Measurements from ENCODE around the gene FADD.
"Not testable (repeated sequence)": the region's sequence is repeated elsewhere in the genome, so short reads cannot be mapped to it uniquely, and the experiment has no call there.

FADD gene

GRCh38 chr11:70192666-70193410 is 10.3 kb upstream of the FADD start:
- no peak for DNase-seq (ENCODE audit: low read depth)
- TF ChIP-seq CTCF (IDR thresholded peaks at IDR 0.05; ENCODE audit: insufficient read depth, low read depth, low read length, missing control alignments) = no peak
- no peak overlapping the region for H3K4me3 ChIP-seq (ENCODE audit: low read length)

GRCh38 chr11:70193411-70194292 is 9.4 kb upstream of the FADD start:
- H3K4me3 ChIP-seq (ENCODE audit: low read length) = no peak overlapping the region
- TF ChIP-seq CTCF (IDR thresholded peaks at IDR 0.05; ENCODE audit: insufficient read depth, low read depth, low read length, missing control alignments) = no peak
- no peak for DNase-seq (ENCODE audit: low read depth)

- TF ChIP-seq CTCF (IDR thresholded peaks at IDR 0.05; ENCODE audit: insufficient read depth, low read depth, low read length, missing control alignments) = no peak
- DNase-seq (ENCODE audit: low read depth) = peak; percentile 56
- no peak overlapping the region for H3K4me3 ChIP-seq (ENCODE audit: low read length)
These were observed 8.0 kb upstream of the FADD start for GRCh38 chr11:70194792-70195791.

- TF ChIP-seq CTCF (IDR thresholded peaks at IDR 0.05; ENCODE audit: insufficient read depth, low read depth, low read length, missing control alignments) = no peak
- DNase-seq (ENCODE audit: low read depth) = no peak
- no peak overlapping the region for H3K4me3 ChIP-seq (ENCODE audit: low read length)
These were observed 2.8 kb upstream of the FADD start for GRCh38 chr11:70200212-70200844.

GRCh38 chr11:70201047-70201446 is 2.0 kb upstream of the FADD start:
- DNase-seq (ENCODE audit: low read depth); H3K4me3 ChIP-seq (ENCODE audit: low read length): not testable (repeated sequence)

GRCh38 chr11:70201882-70202861 is 924 bp upstream of the FADD start:
- DNase-seq (ENCODE audit: low read depth) = no peak
- peak overlapping the region; percentile 61 for H3K4me3 ChIP-seq (ENCODE audit: low read length)
- TF ChIP-seq CTCF (IDR thresholded peaks at IDR 0.05; ENCODE audit: insufficient read depth, low read depth, low read length, missing control alignments) = no peak
